ENCODE data around the gene PPIL1. TPM values are rescaled to one million over a fixed set of nuclear protein-coding genes. Genes with fewer than 3 reads are reported as not detected.

The PPIL1 gene
- total and polyA plus RNA-seq, 2 of the 13 experiments (the other 11 are each of a cell fraction or from before 2014, with no cell fraction given) = 74.2 to 144 TPM

- TF ChIP-seq, protein P1, sequence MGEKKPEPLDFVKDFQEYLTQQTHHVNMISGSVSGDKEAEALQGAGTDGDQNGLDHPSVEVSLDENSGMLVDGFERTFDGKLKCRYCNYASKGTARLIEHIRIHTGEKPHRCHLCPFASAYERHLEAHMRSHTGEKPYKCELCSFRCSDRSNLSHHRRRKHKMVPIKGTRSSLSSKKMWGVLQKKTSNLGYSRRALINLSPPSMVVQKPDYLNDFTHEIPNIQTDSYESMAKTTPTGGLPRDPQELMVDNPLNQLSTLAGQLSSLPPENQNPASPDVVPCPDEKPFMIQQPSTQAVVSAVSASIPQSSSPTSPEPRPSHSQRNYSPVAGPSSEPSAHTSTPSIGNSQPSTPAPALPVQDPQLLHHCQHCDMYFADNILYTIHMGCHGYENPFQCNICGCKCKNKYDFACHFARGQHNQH (CRISPR knock-in tag; IDR thresholded peaks at IDR 0.05) = peak; percentile 72; the same call in 1 of the 2 replicates
- TF ChIP-seq ZSCAN30 (CRISPR knock-in tag; IDR thresholded peaks at IDR 0.05) (0 out of 2 replicates have a peak, but pooled peaks have one; percentile 45), ATF3 (CRISPR knock-in tag; IDR thresholded peaks at IDR 0.05) (peak; percentile 86), RXRA (CRISPR knock-in tag; IDR thresholded peaks at IDR 0.05) (peak; percentile 66; the same call in 1 of the 2 replicates), SIX1 (CRISPR knock-in tag; IDR thresholded peaks at IDR 0.05; ENCODE audit: borderline replicate concordance) (peak; percentile 57; the same call in 1 of the 2 replicates), ZNF746 (CRISPR knock-in tag; IDR thresholded peaks at IDR 0.05) (no peak), DNMT3B (CRISPR knock-in tag; conservative IDR thresholded peaks at IDR 0.05) (no peak), HES4 (CRISPR knock-in tag; IDR thresholded peaks at IDR 0.05; ENCODE audit: borderline replicate concordance) (0 out of 2 replicates have a peak, but pooled peaks have one; percentile 2), ZFYVE20 (CRISPR knock-in tag; IDR thresholded peaks at IDR 0.05; ENCODE audit: borderline replicate concordance, low read depth) (no peak), NPAS2 (CRISPR knock-in tag; IDR thresholded peaks at IDR 0.05; ENCODE audit: borderline replicate concordance) (no peak), ZBTB1 (CRISPR knock-in tag; IDR thresholded peaks at IDR 0.05; ENCODE audit: borderline replicate concordance) (no peak; the same call in 1 of the 2 replicates), ZNF207 (IDR thresholded peaks at IDR 0.05; ENCODE audit: borderline replicate concordance) (no peak), NR0B2 (CRISPR knock-in tag; IDR thresholded peaks at IDR 0.05) (no peak), KLF6 (CRISPR knock-in tag; IDR thresholded peaks at IDR 0.05) (no peak), FOXK2 (IDR thresholded peaks at IDR 0.05) (peak; percentile 60; the same call in 1 of the 2 replicates), CBX2 (IDR thresholded peaks at IDR 0.05; ENCODE audit: low read depth, low read length) (no peak), CBX2 (CRISPR knock-in tag; IDR thresholded peaks at IDR 0.05; ENCODE audit: low read depth) (no peak), REL (CRISPR knock-in tag; conservative IDR thresholded peaks at IDR 0.05) (no peak), ZNF44 (CRISPR knock-in tag; IDR thresholded peaks at IDR 0.05) (no peak), ZNF709 (CRISPR knock-in tag; IDR thresholded peaks at IDR 0.05) (no peak), ZNF282 (IDR thresholded peaks at IDR 0.05; ENCODE audit: partially characterized antibody) (no peak)
- TF ChIP-seq, protein P2, sequence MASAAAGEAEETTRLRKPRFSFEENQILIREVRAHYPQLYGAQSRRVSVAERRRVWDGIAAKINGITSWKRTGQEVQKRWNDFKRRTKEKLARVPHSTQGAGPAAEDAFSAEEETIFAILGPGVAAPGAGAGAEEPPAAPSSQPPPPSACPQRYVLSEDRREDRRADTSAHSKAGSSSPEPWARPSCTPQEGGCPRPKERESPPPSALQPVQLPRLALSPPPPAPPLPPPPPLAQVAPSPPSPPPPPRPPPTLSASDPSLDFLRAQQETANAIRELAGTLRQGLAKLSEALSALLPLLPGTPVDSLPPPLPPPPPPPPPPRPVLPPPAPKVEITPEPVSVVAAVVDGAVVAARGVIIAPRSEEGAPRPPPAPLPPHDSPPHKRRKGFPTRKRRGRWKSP (CRISPR knock-in tag; IDR thresholded peaks at IDR 0.05) = no peak
- TF ChIP-seq, protein P3, sequence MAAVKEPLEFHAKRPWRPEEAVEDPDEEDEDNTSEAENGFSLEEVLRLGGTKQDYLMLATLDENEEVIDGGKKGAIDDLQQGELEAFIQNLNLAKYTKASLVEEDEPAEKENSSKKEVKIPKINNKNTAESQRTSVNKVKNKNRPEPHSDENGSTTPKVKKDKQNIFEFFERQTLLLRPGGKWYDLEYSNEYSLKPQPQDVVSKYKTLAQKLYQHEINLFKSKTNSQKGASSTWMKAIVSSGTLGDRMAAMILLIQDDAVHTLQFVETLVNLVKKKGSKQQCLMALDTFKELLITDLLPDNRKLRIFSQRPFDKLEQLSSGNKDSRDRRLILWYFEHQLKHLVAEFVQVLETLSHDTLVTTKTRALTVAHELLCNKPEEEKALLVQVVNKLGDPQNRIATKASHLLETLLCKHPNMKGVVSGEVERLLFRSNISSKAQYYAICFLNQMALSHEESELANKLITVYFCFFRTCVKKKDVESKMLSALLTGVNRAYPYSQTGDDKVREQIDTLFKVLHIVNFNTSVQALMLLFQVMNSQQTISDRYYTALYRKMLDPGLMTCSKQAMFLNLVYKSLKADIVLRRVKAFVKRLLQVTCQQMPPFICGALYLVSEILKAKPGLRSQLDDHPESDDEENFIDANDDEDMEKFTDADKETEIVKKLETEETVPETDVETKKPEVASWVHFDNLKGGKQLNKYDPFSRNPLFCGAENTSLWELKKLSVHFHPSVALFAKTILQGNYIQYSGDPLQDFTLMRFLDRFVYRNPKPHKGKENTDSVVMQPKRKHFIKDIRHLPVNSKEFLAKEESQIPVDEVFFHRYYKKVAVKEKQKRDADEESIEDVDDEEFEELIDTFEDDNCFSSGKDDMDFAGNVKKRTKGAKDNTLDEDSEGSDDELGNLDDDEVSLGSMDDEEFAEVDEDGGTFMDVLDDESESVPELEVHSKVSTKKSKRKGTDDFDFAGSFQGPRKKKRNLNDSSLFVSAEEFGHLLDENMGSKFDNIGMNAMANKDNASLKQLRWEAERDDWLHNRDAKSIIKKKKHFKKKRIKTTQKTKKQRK (IDR thresholded peaks at IDR 0.05; ENCODE audit: low read length) = no peak
These were observed 44.6 kb downstream of the PPIL1 start (continued) for GRCh38 chr6:36829919-36830544.

Measured in HepG2 (cell line).